HUES6 (cell line): ENCODE measurements around the gene PSMG4.

ENCODE experiments used
- H3K27ac ChIP-seq: 2 replicates; pipeline ENCODE4 v1.7.0; 2013; ENCODE audit warnings: low read depth, mild to moderate bottlenecking, low read length, inconsistent platforms
- H3K27me3 ChIP-seq: 2 replicates; pipeline ENCODE4 v1.6.1; 2013; ENCODE audit warnings: low read length; ENCODE audit not compliant: control insufficient read depth, insufficient read depth
- H3K36me3 ChIP-seq: 2 replicates; pipeline ENCODE4 v1.6.1; 2013; ENCODE audit warnings: low read length; ENCODE audit not compliant: control insufficient read depth, insufficient read depth
- H3K4me1 ChIP-seq: 2 replicates; pipeline ENCODE4 v1.6.1; 2013; ENCODE audit warnings: low read length; ENCODE audit not compliant: control insufficient read depth, insufficient read depth
- H3K4me3 ChIP-seq: 2 replicates; pipeline ENCODE4 v1.5.1; 2013; ENCODE audit warnings: low read depth, low read length
- H3K9ac ChIP-seq: one replicate; pipeline ENCODE4 v1.6.1; 2013; ENCODE audit warnings: mild to moderate bottlenecking, low read length
- H3K9me3 ChIP-seq: 2 replicates; pipeline ENCODE4 v1.6.1; 2013; ENCODE audit warnings: low read depth, low read length; ENCODE audit not compliant: control insufficient read depth, insufficient read depth

Gene PSMG4

GRCh38 chr6:3258720-3259490 is at the start of gene PSMG4:
Gene PSMG4, plus strand, starts transcription at chr6:3258947. Its CDS starts 76 bp downstream, at chr6:3259023.
- Histone ChIP-seq H3K27me3 (no peaks in the 10 kb centered on the region), H3K9ac (peak within 1 kb of the TSS; percentile 78), H3K9me3 (no peaks in the 10 kb centered on the region), H3K27ac (peak within 1 kb of the TSS; percentile 74; the same call in 1 of the 2 replicates), H3K4me1 (peaks cover 13% of the 10 kb centered on the region), H3K36me3 (peaks cover 15% of the 10 kb centered on the region), H3K4me3 (peak within 1 kb of the TSS; percentile 97)

GRCh38 chr6:3209114-3210023 is 49.4 kb upstream of the PSMG4 start:
- no peaks in the 10 kb centered on the region for H3K9me3 ChIP-seq
- H3K27me3 ChIP-seq: no peaks in the 10 kb centered on the region
- H3K27ac ChIP-seq: peak overlapping the region; percentile 43; the same call in 1 of the 2 replicates
- peak overlapping the region; percentile 31 for H3K9ac ChIP-seq
- no peaks in the 10 kb centered on the region for H3K36me3 ChIP-seq
- peaks cover 42% of the 10 kb centered on the region for H3K4me1 ChIP-seq
- peak overlapping the region; percentile 15; the same call in 1 of the 2 replicates for H3K4me3 ChIP-seq

GRCh38 chr6:3210024-3210610 is 48.6 kb upstream of the PSMG4 start:
- peaks cover 42% of the 10 kb centered on the region for H3K4me1 ChIP-seq
- no peak overlapping the region for H3K9ac ChIP-seq
- H3K4me3 ChIP-seq: no peak overlapping the region
- no peaks in the 10 kb centered on the region for H3K27me3 ChIP-seq
- no peaks in the 10 kb centered on the region for H3K9me3 ChIP-seq
- H3K27ac ChIP-seq: no peak overlapping the region
- H3K36me3 ChIP-seq: no peaks in the 10 kb centered on the region

- Histone ChIP-seq H3K36me3 (no peaks in the 10 kb centered on the region), H3K9me3 (no peaks in the 10 kb centered on the region), H3K4me1 (peaks cover 35% of the 10 kb centered on the region), H3K9ac (no peak overlapping the region), H3K27me3 (no peaks in the 10 kb centered on the region), H3K27ac (no peak overlapping the region), H3K4me3 (no peak overlapping the region)
Measured at GRCh38 chr6:3211681-3212080, 47.1 kb upstream of the PSMG4 start.

- no peaks in the 10 kb centered on the region for H3K36me3 ChIP-seq
- H3K4me3 ChIP-seq: no peak overlapping the region
- no peaks in the 10 kb centered on the region for H3K27me3 ChIP-seq
- H3K9ac ChIP-seq: no peak overlapping the region
- no peaks in the 10 kb centered on the region for H3K9me3 ChIP-seq
- no peak overlapping the region for H3K27ac ChIP-seq
- H3K4me1 ChIP-seq: peaks cover 33% of the 10 kb centered on the region
Measured at GRCh38 chr6:3212261-3212660, 46.5 kb upstream of the PSMG4 start.

- H3K4me3 ChIP-seq: no peak overlapping the region
- H3K27me3 ChIP-seq: no peaks in the 10 kb centered on the region
- no peak overlapping the region for H3K27ac ChIP-seq
- peaks cover 26% of the 10 kb centered on the region for H3K4me1 ChIP-seq
- peaks cover 2% of the 10 kb centered on the region; the same call in 1 of the 2 replicates for H3K36me3 ChIP-seq
- no peak overlapping the region for H3K9ac ChIP-seq
- H3K9me3 ChIP-seq: no peaks in the 10 kb centered on the region
Measured at GRCh38 chr6:3213334-3213695, 45.4 kb upstream of the PSMG4 start.

- Histone ChIP-seq H3K9me3 (no peaks in the 10 kb centered on the region), H3K27ac (no peak overlapping the region), H3K4me1 (peaks cover 12% of the 10 kb centered on the region), H3K4me3 (no peak overlapping the region), H3K36me3 (peaks cover 2% of the 10 kb centered on the region; the same call in 1 of the 2 replicates), H3K27me3 (no peaks in the 10 kb centered on the region), H3K9ac (no peak overlapping the region)
Measured at GRCh38 chr6:3214898-3215297, 43.8 kb upstream of the PSMG4 start.

GRCh38 chr6:3217286-3217685 is 41.5 kb upstream of the PSMG4 start:
- no peaks in the 10 kb centered on the region for H3K27me3 ChIP-seq
- no peak overlapping the region for H3K9ac ChIP-seq
- no peak overlapping the region for H3K4me3 ChIP-seq
- peaks cover 12% of the 10 kb centered on the region for H3K4me1 ChIP-seq
- H3K27ac ChIP-seq: no peak overlapping the region
- peaks cover 7% of the 10 kb centered on the region; the same call in 1 of the 2 replicates for H3K36me3 ChIP-seq
- no peaks in the 10 kb centered on the region for H3K9me3 ChIP-seq

GRCh38 chr6:3218266-3218665 is 40.5 kb upstream of the PSMG4 start:
- no peaks in the 10 kb centered on the region for H3K9me3 ChIP-seq
- H3K27me3 ChIP-seq: no peaks in the 10 kb centered on the region
- H3K4me3 ChIP-seq: no peak overlapping the region
- peaks cover 7% of the 10 kb centered on the region; the same call in 1 of the 2 replicates for H3K36me3 ChIP-seq
- no peak overlapping the region for H3K9ac ChIP-seq
- H3K4me1 ChIP-seq: peaks cover 10% of the 10 kb centered on the region
- H3K27ac ChIP-seq: no peak overlapping the region

- Histone ChIP-seq H3K4me1 (peaks cover 10% of the 10 kb centered on the region), H3K4me3 (no peak overlapping the region), H3K27me3 (no peaks in the 10 kb centered on the region), H3K36me3 (peaks cover 20% of the 10 kb centered on the region), H3K27ac (no peak overlapping the region), H3K9me3 (no peaks in the 10 kb centered on the region), H3K9ac (no peak overlapping the region)
Measured at GRCh38 chr6:3220366-3220765, 38.4 kb upstream of the PSMG4 start.
